A549 (cell line): ENCODE measurements around the gene IMPA2. TPM values are rescaled to one million over a fixed set of nuclear protein-coding genes. Genes with fewer than 3 reads are reported as not detected.

Experiments
- ATAC-seq, 2 experiments: fragments of 200-7000 bp in 1 of 2; fragments of >200 bp in 1 of 2; cut with Nextera tagmentation in 1 of 2; cut with Tn5 transposase in 1 of 2; 3 replicates each; pipeline versions ENCODE4 v1.8.0 to v1.9.1; 2018 to 2020; ENCODE audit warnings: mild to moderate bottlenecking in 1 of 2, moderate library complexity in 1 of 2
- CTCF ChIA-PET: fragments of 300-600 bp; sonication (Branson Sonifier 250); formaldehyde crosslinking; extraction: SDS; loops from one replicate; lab custom pipeline; 2021; ENCODE audit warnings: antibody characterized with exemption, inconsistent platforms; lab: Yijun Ruan, JAX
- POLR2A ChIA-PET: fragments of 350-600 bp; formaldehyde crosslinking; extraction: SDS; loops from one replicate; lab custom pipeline; 2021; ENCODE audit warnings: antibody characterized with exemption, inconsistent platforms; lab: Yijun Ruan, JAX
- DNase-seq, 2 experiments: peaks; one replicate each; pipeline versions ENCODE4 v3.0.0 to v3.0.0-alpha.2; 2011 to 2016; ENCODE audit warnings: low read depth in 1 of 2, low spot score in 1 of 2
- FAIRE-seq: peaks from 2 replicates; lab custom pipeline; 2011; peaks lifted over from hg19 to GRCh38; lab: Jason Lieb, UNC
- H3K27ac ChIP-seq, 2 experiments: fragments of >200 bp; sonication (Bioruptor Twin); formaldehyde crosslinking; 3 replicates each; pipeline ENCODE4 v1.5.1; 2016 to 2017
- H3K4me1 ChIP-seq: fragments of >200 bp; sonication (Bioruptor Twin); formaldehyde crosslinking; 3 replicates; pipeline ENCODE4 v1.6.1; 2016
- H3K4me2 ChIP-seq: fragments of >200 bp; sonication (Bioruptor Twin); formaldehyde crosslinking; 3 replicates; pipeline ENCODE4 v1.6.1; 2016
- H3K4me3 ChIP-seq: fragments of >200 bp; sonication (Bioruptor Twin); formaldehyde crosslinking; 3 replicates; pipeline ENCODE4 v1.5.1; 2016
- H3K9me3 ChIP-seq: fragments of >200 bp; sonication (Bioruptor Twin); formaldehyde crosslinking; 3 replicates; pipeline ENCODE4 v1.6.1; 2016
- BHLHE40 ChIP-seq: IDR thresholded peaks from 2 replicates; pipeline ENCODE4 v1.6.1; 2012; ENCODE audit warnings: low read depth, low read length, inconsistent platforms
- CBX8 ChIP-seq: fragments of 200-600 bp; sonication (generic); IDR thresholded peaks from 2 replicates; pipeline ENCODE4 v1.6.1; 2016
- CEBPB ChIP-seq, 2 experiments: fragments of >200 bp in 1 of 2; sonication (Bioruptor Twin) in 1 of 2; formaldehyde crosslinking in 1 of 2; IDR thresholded peaks; 2 replicates each; pipeline ENCODE4 v1.6.1; 2012 to 2016
- CHD2 ChIP-seq: fragments of 150-350 bp; IDR thresholded peaks from 2 replicates; pipeline ENCODE4 v1.6.1; 2014; ENCODE audit warnings: low read length; ENCODE audit not compliant: partially characterized antibody
- CHD4 ChIP-seq: fragments of 200-600 bp; sonication (generic); IDR thresholded peaks from 2 replicates; pipeline ENCODE4 v1.6.1; 2016; ENCODE audit warnings: antibody characterized with exemption, mild to moderate bottlenecking, borderline replicate concordance
- EP300 ChIP-seq, 2 experiments: fragments of >200 bp; sonication (Bioruptor Twin); formaldehyde crosslinking; IDR thresholded peaks; 2 replicates in 1 of 2; 3 replicates in 1 of 2; pipeline ENCODE4 v1.6.1; 2016 to 2017
- JUN ChIP-seq, 2 experiments: fragments of >200 bp; sonication (Bioruptor Twin); formaldehyde crosslinking; IDR thresholded peaks; 2 replicates in 1 of 2; 3 replicates in 1 of 2; pipeline ENCODE4 v1.6.1; 2016 to 2017
- KDM5A ChIP-seq: fragments of 200-600 bp; sonication (generic); IDR thresholded peaks from 2 replicates; pipeline ENCODE4 v1.6.1; 2016; ENCODE audit warnings: antibody characterized with exemption, mild to moderate bottlenecking
- NFE2L2 ChIP-seq: fragments of 150-350 bp; conservative IDR thresholded peaks from 2 replicates; pipeline ENCODE4 v1.6.1; 2014; ENCODE audit warnings: low read length
- NR3C1 ChIP-seq: fragments of >200 bp; sonication (Bioruptor Twin); formaldehyde crosslinking; IDR thresholded peaks from 3 replicates; pipeline ENCODE4 v1.6.1; 2017
- PHF8 ChIP-seq: fragments of 200-600 bp; sonication (generic); IDR thresholded peaks from 2 replicates; pipeline ENCODE4 v1.6.1; 2016; ENCODE audit warnings: low read depth, mild to moderate bottlenecking, antibody characterized with exemption, moderate library complexity, borderline replicate concordance
- POLR2A ChIP-seq: IDR thresholded peaks from 2 replicates; pipeline ENCODE4 v1.6.1; 2012; ENCODE audit warnings: mild to moderate bottlenecking, low read length
- RAD21 ChIP-seq, 2 experiments: fragments of >200 bp in 1 of 2; sonication (Bioruptor Twin) in 1 of 2; formaldehyde crosslinking in 1 of 2; IDR thresholded peaks in 1 of 2; conservative IDR thresholded peaks in 1 of 2; 2 replicates in 1 of 2; 3 replicates in 1 of 2; pipeline ENCODE4 v1.6.1; 2012 to 2018; ENCODE audit warnings: inconsistent platforms in 1 of 2
- RARB ChIP-seq: fragments of 250-450 bp; sonication (Bioruptor Pico); IDR thresholded peaks from 2 replicates; pipeline ENCODE4 v1.8.0; 2021; ENCODE audit warnings: mild to moderate bottlenecking, moderate library complexity
- RFX5 ChIP-seq: fragments of 450-650 bp; IDR thresholded peaks from 2 replicates; pipeline ENCODE4 v1.7.1; 2014; ENCODE audit warnings: antibody characterized with exemption, mild to moderate bottlenecking, moderate library complexity
- RNF2 ChIP-seq: fragments of 200-600 bp; sonication (generic); IDR thresholded peaks from 2 replicates; pipeline ENCODE4 v1.6.1; 2016; ENCODE audit warnings: low read depth, mild to moderate bottlenecking, antibody characterized with exemption, moderate library complexity, borderline replicate concordance
- SMC3 ChIP-seq: fragments of >200 bp; sonication (Bioruptor Twin); formaldehyde crosslinking; IDR thresholded peaks from 3 replicates; pipeline ENCODE4 v1.6.1; 2018; ENCODE audit warnings: inconsistent platforms
- SREBF2 ChIP-seq: fragments of 450-650 bp; IDR thresholded peaks from 2 replicates; pipeline ENCODE4 v1.6.1; 2014; ENCODE audit warnings: mild to moderate bottlenecking, moderate library complexity
- ZC3H11A ChIP-seq: fragments of 450-650 bp; IDR thresholded peaks from 2 replicates; pipeline ENCODE4 v1.6.1; 2014; ENCODE audit warnings: antibody characterized with exemption, mild to moderate bottlenecking
- WGBS: methylation state at CpG from one replicate; pipeline ENCODE4 v1.1.6; 2017; ENCODE audit errors: missing lambda C conversion rate; 5-methylcytosine and 5-hydroxymethylcytosine counted together
- polyA plus RNA-seq, 4 experiments: library from polyadenylated mRNA; depleted of rRNA in 3 of 4; stranded (reverse); fragments of >200 nt; fragmentation: RNase III in 1 of 4; extraction: RNeasy Plus Mini Kit Qiagen cat#74134 plus additional on column Dnase treatment in 1 of 4; gene quantifications; 2 replicates in 3 of 4; 3 replicates in 1 of 4; pipeline ENCODE4 v1.2.3, GENCODE V29; 2011 to 2017
- TF ChIP-seq, protein P1 (sequence below): fragments of >200 bp; sonication (Bioruptor Twin); formaldehyde crosslinking; IDR thresholded peaks from 3 replicates; pipeline ENCODE4 v1.6.1; 2016
- TF ChIP-seq, protein P2 (sequence below): fragments of 250-450 bp; sonication (Bioruptor Pico); IDR thresholded peaks from 2 replicates; pipeline ENCODE4 v1.5.0; 2021; ENCODE audit warnings: mild to moderate bottlenecking, moderate library complexity, borderline replicate concordance
- TF ChIP-seq, protein P3 (sequence below): fragments of 250-450 bp; sonication (Bioruptor Pico); IDR thresholded peaks from 2 replicates; pipeline ENCODE4 v1.5.0; 2020; ENCODE audit warnings: low read depth, mild to moderate bottlenecking, moderate library complexity
- TF ChIP-seq, protein P4 (sequence below): fragments of 150-350 bp; IDR thresholded peaks from 2 replicates; pipeline ENCODE4 v1.6.1; 2014; ENCODE audit warnings: low read depth, mild to moderate bottlenecking, low read length

IMPA2 gene
- polyA plus RNA-seq, 2 of the 4 experiments (the other 2 are of a cell fraction) = 35.1 to 65.3 TPM

DNA sequence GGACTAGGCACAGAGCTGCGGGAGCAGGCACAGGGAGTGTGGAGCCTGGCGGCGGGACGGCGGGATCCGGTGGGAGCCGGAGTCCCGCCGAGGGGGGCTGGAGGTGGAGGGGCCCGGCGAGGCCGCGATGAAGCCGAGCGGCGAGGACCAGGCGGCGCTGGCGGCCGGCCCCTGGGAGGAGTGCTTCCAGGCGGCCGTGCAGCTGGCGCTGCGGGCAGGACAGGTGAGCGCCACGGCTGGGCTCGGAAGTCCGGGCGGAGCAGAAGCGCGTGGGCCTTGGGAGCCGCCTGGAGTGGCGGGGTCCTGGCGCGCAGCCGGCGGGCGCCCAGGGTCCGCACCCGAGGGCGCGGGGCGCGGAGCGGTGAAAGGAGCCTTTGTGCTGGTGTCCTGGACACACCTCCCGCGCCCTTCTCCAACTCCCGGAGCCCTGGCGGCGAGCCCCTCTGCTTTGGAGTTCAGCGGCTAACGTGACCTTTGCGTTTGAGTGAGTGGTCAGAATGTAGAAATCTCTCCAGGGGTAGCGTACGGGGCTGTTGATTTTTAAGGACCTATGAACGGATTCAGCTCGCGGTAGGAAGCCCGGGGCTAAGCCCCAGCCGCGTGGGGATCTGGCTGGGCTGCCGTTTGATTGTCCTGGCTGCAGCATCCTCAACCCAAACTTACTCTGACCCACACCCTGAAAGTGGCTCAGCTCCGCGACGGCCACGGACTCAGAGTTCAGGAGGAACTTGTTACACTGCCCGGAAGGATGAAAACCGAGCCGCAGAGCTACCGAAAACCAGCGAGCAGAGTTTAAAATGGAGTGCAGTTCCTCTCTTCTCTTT lies 448 bp downstream of the IMPA2 start:
- FAIRE-seq (no peak), ATAC-seq (peak; percentile 40 to 65), DNase-seq (peak in 1 of 2 experiments; percentile 35)
- WGBS = 2% methylated on average over 15 of the region's 71 CpGs
- no peaks in the 10 kb centered on the region for H3K9me3 ChIP-seq
- ChIA-PET CTCF (interaction anchor here (0.7 to 6.3 kb wide), 8 partner anchors 11 to 412 kb away, joined by 3 to 51 read pairs (median 6); no protein-coding TSS in a partner anchor), POLR2A (interaction anchor here (0.7 to 3.4 kb wide), 9 partner anchors 9 to 73 kb away, joined by 3 to 50 read pairs (median 5); partner anchors contain the start of gene MPPE1)
- H3K4me3 ChIP-seq = peak overlapping the region; percentile 92
- peak overlapping the region; percentile 82 to 99 for H3K27ac ChIP-seq
- peaks cover 36% of the 10 kb centered on the region for H3K4me1 ChIP-seq
- peak overlapping the region; percentile 71 for H3K4me2 ChIP-seq
- no peak for TF ChIP-seq RARB (CRISPR knock-in tag)
- TF ChIP-seq CHD2 = no peak
- peak; percentile 89 for TF ChIP-seq POLR2A
- TF ChIP-seq, protein P1, sequence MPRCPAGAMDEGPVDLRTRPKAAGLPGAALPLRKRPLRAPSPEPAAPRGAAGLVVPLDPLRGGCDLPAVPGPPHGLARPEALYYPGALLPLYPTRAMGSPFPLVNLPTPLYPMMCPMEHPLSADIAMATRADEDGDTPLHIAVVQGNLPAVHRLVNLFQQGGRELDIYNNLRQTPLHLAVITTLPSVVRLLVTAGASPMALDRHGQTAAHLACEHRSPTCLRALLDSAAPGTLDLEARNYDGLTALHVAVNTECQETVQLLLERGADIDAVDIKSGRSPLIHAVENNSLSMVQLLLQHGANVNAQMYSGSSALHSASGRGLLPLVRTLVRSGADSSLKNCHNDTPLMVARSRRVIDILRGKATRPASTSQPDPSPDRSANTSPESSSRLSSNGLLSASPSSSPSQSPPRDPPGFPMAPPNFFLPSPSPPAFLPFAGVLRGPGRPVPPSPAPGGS = peak; percentile 27; the same call in 1 of the 3 replicates
- TF ChIP-seq NR3C1 = no peak
- TF ChIP-seq, protein P2, sequence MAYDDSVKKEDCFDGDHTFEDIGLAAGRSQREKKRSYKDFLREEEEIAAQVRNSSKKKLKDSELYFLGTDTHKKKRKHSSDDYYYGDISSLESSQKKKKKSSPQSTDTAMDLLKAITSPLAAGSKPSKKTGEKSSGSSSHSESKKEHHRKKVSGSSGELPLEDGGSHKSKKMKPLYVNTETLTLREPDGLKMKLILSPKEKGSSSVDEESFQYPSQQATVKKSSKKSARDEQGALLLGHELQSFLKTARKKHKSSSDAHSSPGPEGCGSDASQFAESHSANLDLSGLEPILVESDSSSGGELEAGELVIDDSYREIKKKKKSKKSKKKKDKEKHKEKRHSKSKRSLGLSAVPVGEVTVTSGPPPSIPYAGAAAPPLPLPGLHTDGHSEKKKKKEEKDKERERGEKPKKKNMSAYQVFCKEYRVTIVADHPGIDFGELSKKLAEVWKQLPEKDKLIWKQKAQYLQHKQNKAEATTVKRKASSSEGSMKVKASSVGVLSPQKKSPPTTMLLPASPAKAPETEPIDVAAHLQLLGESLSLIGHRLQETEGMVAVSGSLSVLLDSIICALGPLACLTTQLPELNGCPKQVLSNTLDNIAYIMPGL (CRISPR knock-in tag) = no peak
- TF ChIP-seq SREBF2 = no peak
- TF ChIP-seq CHD4 = no peak
- no peak for TF ChIP-seq JUN (IDR thresholded peaks at IDR 0.05)
- no peak for TF ChIP-seq SMC3
- no peak for TF ChIP-seq RFX5
- TF ChIP-seq PHF8 = peak; percentile 75
- no peak for TF ChIP-seq RNF2

DNA sequence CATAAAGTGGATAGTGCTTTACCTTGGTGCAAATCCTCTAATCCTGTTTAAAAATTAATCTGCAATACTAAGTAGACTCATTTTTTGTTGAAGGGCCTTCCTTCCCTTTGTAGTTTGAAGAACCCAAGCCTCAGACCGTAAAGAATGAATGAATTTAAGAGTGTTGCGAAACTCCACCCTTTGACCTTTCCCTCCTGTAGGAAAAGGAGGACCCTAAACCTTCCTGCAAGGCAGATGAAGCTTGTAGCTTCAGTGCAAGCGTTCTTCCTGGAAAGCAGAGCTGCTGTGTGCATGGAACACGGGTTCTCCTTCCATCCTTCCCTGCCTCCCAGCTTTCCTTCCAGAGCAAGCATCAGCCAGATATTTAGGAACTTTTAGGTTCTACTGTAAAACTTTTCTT lies 1.7 kb downstream of the IMPA2 start:
- ATAC-seq (no peak), FAIRE-seq (no peak)
- peak overlapping the region; percentile 92 for H3K4me3 ChIP-seq

DNA sequence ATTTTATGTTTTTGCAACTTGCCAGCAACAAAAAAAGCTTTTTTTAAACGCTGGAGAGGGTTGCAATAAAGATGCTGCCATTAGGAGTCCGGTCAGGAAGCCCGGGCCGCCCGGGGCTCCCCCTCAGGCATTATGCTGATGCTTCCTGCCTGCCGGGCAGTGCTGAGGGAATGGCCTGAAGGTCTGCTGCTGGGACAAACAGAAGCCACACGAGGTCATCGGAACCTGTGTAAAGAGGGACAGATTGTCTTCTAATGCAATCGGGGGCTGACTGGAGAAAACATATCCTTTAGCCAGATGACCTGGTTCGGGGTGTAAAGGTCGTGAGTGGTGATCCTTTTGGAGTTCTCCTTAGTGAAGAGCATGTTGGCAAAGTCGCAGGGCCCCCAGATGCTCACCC lies 2.3 kb downstream of the IMPA2 start:
- ChIA-PET CTCF (interaction anchor here (1.9 to 6.3 kb wide), 3 partner anchors 12 to 55 kb away, joined by 7 to 51 read pairs (median 41); no protein-coding TSS in a partner anchor), POLR2A (no interaction called here)
- 76% methylated on average over 12 of the region's 12 CpGs for WGBS
- Histone ChIP-seq H3K27ac (peak overlapping the region in 1 of 2 experiments; percentile 99; a peak in 3 of 6 replicates), H3K4me2 (peak overlapping the region; percentile 71), H3K4me1 (peaks cover 44% of the 10 kb centered on the region), H3K4me3 (peak overlapping the region; percentile 92; the same call in 2 of the 3 replicates), H3K9me3 (no peaks in the 10 kb centered on the region)
- TF ChIP-seq BHLHE40 = no peak
- no peak for TF ChIP-seq CBX8
- no peak for TF ChIP-seq CHD4
- no peak for TF ChIP-seq EP300 (IDR thresholded peaks at IDR 0.05)
- TF ChIP-seq RAD21 (conservative IDR thresholded peaks at IDR 0.05 in 1 of 2, IDR thresholded peaks at IDR 0.05 in 1 of 2) = no peak
- TF ChIP-seq PHF8 = no peak
- no peak for TF ChIP-seq CHD2
- TF ChIP-seq, protein P3, sequence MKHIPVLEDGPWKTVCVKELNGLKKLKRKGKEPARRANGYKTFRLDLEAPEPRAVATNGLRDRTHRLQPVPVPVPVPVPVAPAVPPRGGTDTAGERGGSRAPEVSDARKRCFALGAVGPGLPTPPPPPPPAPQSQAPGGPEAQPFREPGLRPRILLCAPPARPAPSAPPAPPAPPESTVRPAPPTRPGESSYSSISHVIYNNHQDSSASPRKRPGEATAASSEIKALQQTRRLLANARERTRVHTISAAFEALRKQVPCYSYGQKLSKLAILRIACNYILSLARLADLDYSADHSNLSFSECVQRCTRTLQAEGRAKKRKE (CRISPR knock-in tag) = no peak
- no peak for TF ChIP-seq NFE2L2
- no peak for TF ChIP-seq ZC3H11A
- DNase-seq (no peak), ATAC-seq (no peak), FAIRE-seq (no peak)

More for the DNA sequence above, 1.7 kb downstream of the IMPA2 start:
- Histone ChIP-seq H3K9me3 (no peaks in the 10 kb centered on the region), H3K27ac (peak overlapping the region; percentile 82 to 99; a peak in 4 of 6 replicates), H3K4me1 (peaks cover 38% of the 10 kb centered on the region), H3K4me2 (peak overlapping the region; percentile 71)
- DNase-seq = no peak
- WGBS = 57% methylated on average over 4 of the region's 4 CpGs
- CTCF ChIA-PET = interaction anchor here (1.1 to 6.3 kb wide), 5 partner anchors 10 to 413 kb away, joined by 3 to 51 read pairs (median 7); no protein-coding TSS in a partner anchor
- POLR2A ChIA-PET = interaction anchor here (3.4 kb wide), 1 partner anchor 36 kb away, joined by 50 read pairs; no protein-coding TSS in a partner anchor
- TF ChIP-seq RNF2 (no peak), RARB (CRISPR knock-in tag) (no peak), EP300 (IDR thresholded peaks at IDR 0.05) (no peak), CEBPB (IDR thresholded peaks at IDR 0.05) (peak in 1 of 2 experiments; percentile 80; a peak in 2 of 4 replicates), KDM5A (no peak), SREBF2 (no peak)
- TF ChIP-seq, protein P4, sequence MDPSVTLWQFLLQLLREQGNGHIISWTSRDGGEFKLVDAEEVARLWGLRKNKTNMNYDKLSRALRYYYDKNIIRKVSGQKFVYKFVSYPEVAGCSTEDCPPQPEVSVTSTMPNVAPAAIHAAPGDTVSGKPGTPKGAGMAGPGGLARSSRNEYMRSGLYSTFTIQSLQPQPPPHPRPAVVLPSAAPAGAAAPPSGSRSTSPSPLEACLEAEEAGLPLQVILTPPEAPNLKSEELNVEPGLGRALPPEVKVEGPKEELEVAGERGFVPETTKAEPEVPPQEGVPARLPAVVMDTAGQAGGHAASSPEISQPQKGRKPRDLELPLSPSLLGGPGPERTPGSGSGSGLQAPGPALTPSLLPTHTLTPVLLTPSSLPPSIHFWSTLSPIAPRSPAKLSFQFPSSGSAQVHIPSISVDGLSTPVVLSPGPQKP = no peak
